Measurements from ENCODE around the gene GRB2. TPM values are rescaled to one million over a fixed set of nuclear protein-coding genes. Genes with fewer than 3 reads are reported as not detected.

The GRB2 gene
- total RNA-seq, 1 donor from 2014 or later, result 121 TPM

DNA sequence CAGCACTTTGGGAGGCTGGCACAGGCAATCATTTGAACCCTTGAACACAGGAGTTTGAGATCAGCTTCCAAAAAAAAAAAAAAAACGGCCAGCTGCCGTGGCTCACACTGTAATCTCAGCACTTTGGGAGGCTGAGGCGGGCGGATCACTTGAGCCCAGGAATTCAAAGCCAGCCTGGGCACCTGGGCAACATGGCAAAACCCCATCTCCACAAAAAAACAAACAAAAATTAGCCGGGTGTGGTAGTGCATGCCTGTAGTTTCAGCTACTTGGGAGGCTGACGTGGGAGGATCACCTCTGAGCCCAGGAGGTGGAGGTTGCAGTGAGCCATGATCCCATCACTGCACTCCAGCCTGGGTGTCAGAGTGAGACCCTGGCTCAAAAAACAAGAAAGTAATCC lies 39.0 kb downstream of the GRB2 start:
- no peaks in the 10 kb centered on the region for H3K27me3 ChIP-seq (ENCODE audit: control insufficient read depth, insufficient read depth, low read length)
- no peak for DNase-seq (ENCODE audit: low read depth)
- H3K36me3 ChIP-seq (ENCODE audit: control insufficient read depth, insufficient read depth, low read length), result no peaks in the 10 kb centered on the region
- no peak for TF ChIP-seq CTCF (IDR thresholded peaks at IDR 0.05; ENCODE audit: insufficient read depth, low read length, poor library complexity, severe bottlenecking)
- H3K4me3 ChIP-seq (ENCODE audit: low read depth, low read length), result no peak overlapping the region

DNA sequence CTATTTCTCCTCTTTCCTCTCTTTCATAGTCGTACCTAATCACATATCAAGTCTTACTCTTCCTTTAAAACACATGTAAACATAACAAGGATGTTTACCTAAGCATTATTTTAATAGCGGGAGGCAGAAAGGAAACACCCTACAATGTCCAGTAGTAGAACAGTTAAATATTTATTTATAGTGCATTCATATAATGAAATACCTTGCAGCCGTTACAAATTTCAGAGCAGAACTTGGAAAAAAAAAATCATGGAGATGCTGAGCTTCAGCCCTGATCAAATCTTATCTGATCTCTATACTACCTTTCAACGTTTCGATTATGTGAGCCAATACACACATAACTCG lies 39.6 kb downstream of the GRB2 start:
- TF ChIP-seq CTCF (IDR thresholded peaks at IDR 0.05; ENCODE audit: insufficient read depth, low read length, poor library complexity, severe bottlenecking), result no peak
- no peak for DNase-seq (ENCODE audit: low read depth)
- no peak overlapping the region for H3K4me3 ChIP-seq (ENCODE audit: low read depth, low read length)
- H3K36me3 ChIP-seq (ENCODE audit: control insufficient read depth, insufficient read depth, low read length), result no peaks in the 10 kb centered on the region
- no peaks in the 10 kb centered on the region for H3K27me3 ChIP-seq (ENCODE audit: control insufficient read depth, insufficient read depth, low read length)

DNA sequence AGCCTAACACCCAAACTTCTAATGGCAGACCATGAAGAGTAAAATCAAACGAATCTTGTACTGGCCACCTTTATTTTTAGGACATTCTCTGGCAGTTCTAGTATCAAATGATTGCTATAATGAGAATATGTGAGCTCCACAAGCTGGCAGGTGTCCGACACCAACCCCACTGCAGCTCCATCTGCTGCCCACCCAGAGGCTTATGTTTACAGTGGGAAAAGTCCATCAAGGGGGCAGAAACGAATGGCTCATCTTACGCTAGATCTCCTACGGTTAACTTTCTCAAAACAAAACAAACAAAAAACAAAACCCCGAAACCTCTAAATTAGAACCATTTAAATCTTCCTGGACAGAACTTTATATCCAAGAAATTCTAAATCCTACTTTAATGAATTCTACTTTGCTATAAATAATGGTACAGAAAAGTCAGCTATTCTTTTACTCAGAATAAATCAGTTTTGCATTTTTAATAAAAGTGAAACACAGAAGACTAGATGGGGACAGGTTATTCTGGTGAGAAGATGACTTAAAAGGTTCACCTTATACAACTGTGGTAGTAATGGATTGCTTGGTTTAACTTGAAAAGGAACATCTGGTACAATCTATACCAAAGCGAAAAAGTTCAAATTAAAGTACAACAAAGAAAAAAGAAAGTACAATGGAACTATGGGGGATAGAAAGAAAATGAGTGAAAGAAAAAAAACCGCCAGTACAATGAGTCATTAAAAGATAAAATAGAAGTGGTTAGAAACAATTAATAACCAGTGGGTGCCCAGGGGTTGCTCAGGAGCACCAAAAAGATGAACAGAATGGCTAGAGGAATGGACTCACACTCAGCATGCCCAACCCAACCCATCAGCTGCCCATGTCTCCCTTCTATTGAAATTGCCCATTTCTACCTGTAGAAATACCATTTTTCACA lies 40.2 kb downstream of the GRB2 start:
- no peaks in the 10 kb centered on the region for H3K27me3 ChIP-seq (ENCODE audit: control insufficient read depth, insufficient read depth, low read length)
- H3K36me3 ChIP-seq (ENCODE audit: control insufficient read depth, insufficient read depth, low read length), result no peaks in the 10 kb centered on the region
- H3K4me3 ChIP-seq (ENCODE audit: low read depth, low read length), result no peak overlapping the region
- no peak for TF ChIP-seq CTCF (IDR thresholded peaks at IDR 0.05; ENCODE audit: insufficient read depth, low read length, poor library complexity, severe bottlenecking)
- DNase-seq (ENCODE audit: low read depth), result no peak

DNA sequence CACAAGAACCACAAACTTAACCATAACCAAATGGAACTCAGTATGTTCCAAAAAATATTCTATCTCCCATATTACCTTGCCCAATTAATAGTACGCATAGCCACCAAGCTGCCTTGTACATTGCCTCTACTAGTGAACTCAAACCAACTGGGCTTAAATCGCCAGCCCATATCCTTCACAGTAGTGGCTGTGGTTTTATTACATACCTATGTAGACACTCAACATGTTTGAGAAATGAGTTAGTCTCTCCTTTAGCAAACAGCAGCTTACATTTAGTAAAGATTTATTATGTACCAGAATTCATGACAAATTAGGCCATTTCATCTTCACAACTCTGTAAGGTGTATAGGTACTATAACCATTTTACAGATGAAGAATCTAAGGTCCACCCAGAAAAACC lies 41.4 kb downstream of the GRB2 start:
- peak; percentile 52 for DNase-seq (ENCODE audit: low read depth)
- no peak overlapping the region for H3K4me3 ChIP-seq (ENCODE audit: low read depth, low read length)
- H3K36me3 ChIP-seq (ENCODE audit: control insufficient read depth, insufficient read depth, low read length), result no peaks in the 10 kb centered on the region
- TF ChIP-seq CTCF (IDR thresholded peaks at IDR 0.05; ENCODE audit: insufficient read depth, low read length, poor library complexity, severe bottlenecking), result no peak
- no peaks in the 10 kb centered on the region for H3K27me3 ChIP-seq (ENCODE audit: control insufficient read depth, insufficient read depth, low read length)

DNA sequence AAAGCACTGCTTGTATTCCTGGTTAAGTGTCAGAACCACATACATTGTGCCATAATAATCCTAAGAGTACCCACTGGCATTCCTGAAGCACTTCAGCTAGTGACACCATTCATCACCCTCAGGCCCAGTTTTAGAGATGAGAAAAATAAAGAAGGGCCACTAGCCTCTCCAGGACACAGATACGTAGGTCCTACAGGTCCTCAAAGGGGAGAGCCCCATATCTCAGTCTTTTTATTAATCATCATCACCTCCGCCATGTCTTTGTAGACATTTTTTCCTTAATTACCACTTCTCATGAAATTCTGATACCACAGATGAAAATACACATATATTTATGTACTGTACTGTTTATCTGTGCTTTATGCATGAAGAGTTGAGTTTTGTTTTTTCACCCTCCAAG lies 43.5 kb downstream of the GRB2 start:
- no peaks in the 10 kb centered on the region for H3K36me3 ChIP-seq (ENCODE audit: control insufficient read depth, insufficient read depth, low read length)
- no peak for DNase-seq (ENCODE audit: low read depth)
- H3K4me3 ChIP-seq (ENCODE audit: low read depth, low read length), result no peak overlapping the region
- H3K27me3 ChIP-seq (ENCODE audit: control insufficient read depth, insufficient read depth, low read length), result no peaks in the 10 kb centered on the region
- TF ChIP-seq CTCF (IDR thresholded peaks at IDR 0.05; ENCODE audit: insufficient read depth, low read length, poor library complexity, severe bottlenecking), result no peak

DNA sequence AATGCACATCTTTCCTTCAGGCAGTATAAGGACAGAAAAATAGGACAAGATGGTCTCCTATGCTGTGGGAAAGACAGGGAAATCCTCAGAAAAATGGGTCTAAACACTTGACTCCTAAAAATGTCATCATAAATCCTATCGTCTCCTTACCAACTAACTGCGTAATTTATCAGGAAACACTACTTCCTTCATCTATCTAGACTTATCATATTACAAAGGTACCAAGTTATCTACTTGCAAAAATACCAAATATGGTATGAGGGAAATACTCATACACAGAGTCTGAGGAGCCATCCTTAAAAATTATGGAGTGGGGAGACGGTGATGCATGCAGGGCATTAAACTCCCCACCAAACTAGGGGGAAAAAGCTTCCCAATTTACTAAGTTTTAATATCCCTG lies 44.1 kb downstream of the GRB2 start:
- Histone ChIP-seq H3K4me3 (ENCODE audit: low read depth, low read length) (no peak overlapping the region), H3K36me3 (ENCODE audit: control insufficient read depth, insufficient read depth, low read length) (no peaks in the 10 kb centered on the region), H3K27me3 (ENCODE audit: control insufficient read depth, insufficient read depth, low read length) (no peaks in the 10 kb centered on the region)
- DNase-seq (ENCODE audit: low read depth), result no peak
- TF ChIP-seq CTCF (IDR thresholded peaks at IDR 0.05; ENCODE audit: insufficient read depth, low read length, poor library complexity, severe bottlenecking), result no peak

Measured in kidney epithelial cell (primary cell).